HG02973 (cell line): ENCODE results near the gene FBXL15.

Source experiments
- ATAC-seq: cut with Tn5 transposase; IDR thresholded peaks from one replicate; pipeline ENCODE4 v1.9.1; 2021; ENCODE audit warnings: moderate library complexity; ENCODE audit not compliant: unreplicated experiment

The FBXL15 gene

GRCh38 chr10:102420714-102421506 is at the start of gene FBXL15:
FBXL15 (plus strand) TSS chr10:102420836; CDS start chr10:102421130, 294 bp downstream.
- ATAC-seq: peak; percentile 58

- no peak for ATAC-seq
Measured at GRCh38 chr10:102371295-102371694, 49.3 kb upstream of the FBXL15 start.

- ATAC-seq: no peak
Measured at GRCh38 chr10:102375250-102375649, 45.4 kb upstream of the FBXL15 start.

- no peak for ATAC-seq
Measured at GRCh38 chr10:102375867-102376266, 44.8 kb upstream of the FBXL15 start.

- ATAC-seq: no peak
Measured at GRCh38 chr10:102376901-102377300, 43.7 kb upstream of the FBXL15 start.

GRCh38 chr10:102379383-102379782 is 41.3 kb upstream of the FBXL15 start:
- ATAC-seq: no peak

- no peak for ATAC-seq
Measured at GRCh38 chr10:102381983-102382382, 38.7 kb upstream of the FBXL15 start.

GRCh38 chr10:102382871-102383270 is 37.8 kb upstream of the FBXL15 start:
- ATAC-seq: no peak

GRCh38 chr10:102384053-102384452 is 36.6 kb upstream of the FBXL15 start:
- ATAC-seq: no peak

GRCh38 chr10:102384606-102385429 is 35.8 kb upstream of the FBXL15 start:
- ATAC-seq: no peak

GRCh38 chr10:102389894-102390293 is 30.7 kb upstream of the FBXL15 start:
- ATAC-seq: no peak

GRCh38 chr10:102392306-102392705 is 28.3 kb upstream of the FBXL15 start:
- ATAC-seq: no peak

- no peak for ATAC-seq
Measured at GRCh38 chr10:102393411-102394078, 27.1 kb upstream of the FBXL15 start.

GRCh38 chr10:102394079-102394800 is 26.4 kb upstream of the FBXL15 start:
- ATAC-seq: peak; percentile 74

- ATAC-seq: peak; percentile 1
Measured at GRCh38 chr10:102394801-102395399, 25.7 kb upstream of the FBXL15 start.

- ATAC-seq: peak; percentile 29
Measured at GRCh38 chr10:102395400-102396316, 25.0 kb upstream of the FBXL15 start, which contains the start of gene NFKB2. NFKB2 (plus strand) TSS chr10:102395705; CDS start chr10:102395960, 255 bp downstream.

- ATAC-seq: no peak
Measured at GRCh38 chr10:102396317-102396650, 24.4 kb upstream of the FBXL15 start.

- ATAC-seq: no peak
Measured at GRCh38 chr10:102396730-102397151, 23.9 kb upstream of the FBXL15 start.
